Measurements from ENCODE around the gene EYS.
"Not testable (repeated sequence)": the region's sequence is repeated elsewhere in the genome, so short reads cannot be mapped to it uniquely, and the experiment has no call there.

The EYS gene

GRCh38 chr6:63926950-63927927 is 1779.8 kb downstream of the EYS start:
- no peak for DNase-seq

- no peak for DNase-seq
Observed at GRCh38 chr6:63926258-63926780, 1780.7 kb downstream of the EYS start.

GRCh38 chr6:63923139-63923739 is 1783.8 kb downstream of the EYS start:
- no peak for DNase-seq

- DNase-seq = no peak
Observed at GRCh38 chr6:63919556-63920110, 1787.4 kb downstream of the EYS start.

GRCh38 chr6:63912887-63913286 is 1794.1 kb downstream of the EYS start:
- DNase-seq = no peak

GRCh38 chr6:63910863-63911551 is 1796.0 kb downstream of the EYS start:
- DNase-seq = no peak

GRCh38 chr6:63904650-63905248 is 1802.3 kb downstream of the EYS start:
- DNase-seq = no peak

GRCh38 chr6:63899550-63899949 is 1807.5 kb downstream of the EYS start:
- no peak for DNase-seq

- no peak for DNase-seq
Observed at GRCh38 chr6:63897952-63898351, 1809.1 kb downstream of the EYS start.

- no peak for DNase-seq
Observed at GRCh38 chr6:63897459-63897858, 1809.6 kb downstream of the EYS start.

- DNase-seq = no peak
Observed at GRCh38 chr6:63888416-63888815, 1818.6 kb downstream of the EYS start.

- DNase-seq = not testable (repeated sequence)
Observed at GRCh38 chr6:63887804-63888203, 1819.2 kb downstream of the EYS start.

GRCh38 chr6:63887002-63887751 is 1819.8 kb downstream of the EYS start:
- DNase-seq = no peak

GRCh38 chr6:63886341-63886740 is 1820.7 kb downstream of the EYS start:
- DNase-seq = no peak

GRCh38 chr6:63883597-63883996 is 1823.4 kb downstream of the EYS start:
- no peak for DNase-seq

- DNase-seq = no peak
Observed at GRCh38 chr6:63882208-63882607, 1824.8 kb downstream of the EYS start.

GRCh38 chr6:63881791-63882190 is 1825.2 kb downstream of the EYS start:
- no peak for DNase-seq

GRCh38 chr6:63872233-63872632 is 1834.8 kb downstream of the EYS start:
- DNase-seq = no peak

- DNase-seq = no peak
Observed at GRCh38 chr6:63868351-63868750, 1838.7 kb downstream of the EYS start.

GRCh38 chr6:63864671-63865318 is 1842.2 kb downstream of the EYS start:
- DNase-seq = no peak

GRCh38 chr6:63864061-63864460 is 1843.0 kb downstream of the EYS start:
- DNase-seq = no peak
